HG03378 (cell line): ENCODE results near the gene TMEM106C.
"Not testable (repeated sequence)": the region's sequence is repeated elsewhere in the genome, so short reads cannot be mapped to it uniquely, and the experiment has no call there.

Experiments
- ATAC-seq: cut with Tn5 transposase; IDR thresholded peaks from one replicate; pipeline ENCODE4 v1.9.1; 2021; ENCODE audit warnings: mild to moderate bottlenecking, moderate library complexity; ENCODE audit not compliant: unreplicated experiment

Gene TMEM106C

GRCh38 chr12:47949441-47950341, 13.7 kb upstream of the TMEM106C start:
- no peak for ATAC-seq

- ATAC-seq: no peak
Measured at GRCh38 chr12:47950856-47951468, 12.4 kb upstream of the TMEM106C start.

- no peak for ATAC-seq
Measured at GRCh38 chr12:47954058-47954457, 9.3 kb upstream of the TMEM106C start.

- no peak for ATAC-seq
Measured at GRCh38 chr12:47954467-47955045, 8.8 kb upstream of the TMEM106C start.

GRCh38 chr12:47955059-47955458, 8.3 kb upstream of the TMEM106C start:
- no peak for ATAC-seq

GRCh38 chr12:47957671-47958070, 5.7 kb upstream of the TMEM106C start:
- ATAC-seq: not testable (repeated sequence)

GRCh38 chr12:47962198-47962597, 1.2 kb upstream of the TMEM106C start:
- no peak for ATAC-seq

GRCh38 chr12:47964106-47964728, 821 bp downstream of the TMEM106C start:
- ATAC-seq: no peak

GRCh38 chr12:47965581-47965980, 2.2 kb downstream of the TMEM106C start:
- no peak for ATAC-seq

- ATAC-seq: no peak
Measured at GRCh38 chr12:47967461-47968321, 4.3 kb downstream of the TMEM106C start.

- ATAC-seq: no peak
Measured at GRCh38 chr12:47969845-47970244, 6.4 kb downstream of the TMEM106C start.

- no peak for ATAC-seq
Measured at GRCh38 chr12:47970843-47971242, 7.4 kb downstream of the TMEM106C start.

- no peak for ATAC-seq
Measured at GRCh38 chr12:47972895-47973294, 9.5 kb downstream of the TMEM106C start.

- ATAC-seq: no peak
Measured at GRCh38 chr12:47973870-47974269, 10.5 kb downstream of the TMEM106C start.

GRCh38 chr12:47975036-47975620, 11.7 kb downstream of the TMEM106C start:
- ATAC-seq: no peak

- no peak for ATAC-seq
Measured at GRCh38 chr12:47975816-47976215, 12.4 kb downstream of the TMEM106C start.

GRCh38 chr12:47977046-47977771, 13.8 kb downstream of the TMEM106C start:
- ATAC-seq: no peak

GRCh38 chr12:47977772-47978597, 14.6 kb downstream of the TMEM106C start:
- ATAC-seq: no peak

GRCh38 chr12:47978598-47978873, 15.1 kb downstream of the TMEM106C start:
- no peak for ATAC-seq
